IMR-90 (cell line): Measurements from ENCODE around the gene PARVG. TPM values are rescaled to one million over a fixed set of nuclear protein-coding genes. Genes with fewer than 3 reads are reported as not detected.

Experiments used
- CTCF ChIP-seq: conservative IDR thresholded peaks from 2 replicates; pipeline ENCODE4 v1.5.1; 2012; ENCODE audit warnings: mild to moderate bottlenecking, low read depth, low read length, improper control_type of control experiment
- POLR2A ChIP-seq: IDR thresholded peaks from 2 replicates; pipeline ENCODE4 v1.6.1; 2012; ENCODE audit warnings: mild to moderate bottlenecking, low read depth, low read length
- polyA plus RNA-seq, 3 experiments: library from polyadenylated mRNA; depleted of rRNA; stranded (reverse); fragments of >200 nt; gene quantifications; 2 replicates each; pipeline ENCODE4 v1.2.3, GENCODE V29; 2012; ENCODE audit warnings: low replicate concordance in 1 of 3
- total RNA-seq: library from RNA; depleted of rRNA; stranded (reverse); fragments of >200 nt; gene quantifications from 2 replicates; pipeline ENCODE4 v1.2.3, GENCODE V29; 2012

PARVG gene
- total and polyA plus RNA-seq, 2 of the 4 experiments (the other 2 are of a cell fraction): not detected

GRCh38 chr22:44147008-44147645 lies 33.6 kb upstream of the PARVG start (continued):
- TF ChIP-seq CTCF (no peak), POLR2A (no peak)
